ENCODE results near the gene PIK3CA. TPM values are rescaled to one million over a fixed set of nuclear protein-coding genes. Genes with fewer than 3 reads are reported as not detected.
"Not testable (repeated sequence)": the region's sequence is repeated elsewhere in the genome, so short reads cannot be mapped to it uniquely, and the experiment has no call there.

The PIK3CA gene
- total RNA-seq, 1 experiment from 2014 or later = 22.7 TPM

DNA sequence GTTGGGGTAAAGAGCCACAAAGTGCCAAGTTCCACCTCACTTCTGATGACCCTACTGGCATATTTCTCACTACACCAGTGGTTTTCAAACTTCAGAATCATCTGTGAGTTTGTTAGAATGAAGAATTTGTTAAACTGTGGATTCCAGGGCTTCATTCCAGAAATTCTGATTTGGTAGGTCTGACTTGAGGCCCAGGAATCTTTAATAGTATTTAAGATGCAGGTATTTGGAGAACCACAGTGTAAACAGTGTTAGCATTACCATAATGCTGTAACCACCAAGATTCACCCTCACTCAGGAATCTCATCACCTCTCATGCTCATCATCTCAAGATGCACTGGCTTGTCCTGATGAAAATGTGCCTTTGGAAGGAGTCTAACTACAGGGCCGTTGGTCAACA lies 96.7 kb downstream of the PIK3CA start:
- DNase-seq = no peak
- Histone ChIP-seq H3K9me3 (ENCODE audit: low read length) (no peaks in the 10 kb centered on the region), H4K20me1 (ENCODE audit: insufficient read depth, low read depth, low read length) (no peaks in the 10 kb centered on the region), H3K27me3 (ENCODE audit: low read length) (no peaks in the 10 kb centered on the region), H3K36me3 (ENCODE audit: insufficient read depth, low read length) (peaks cover 29% of the 10 kb centered on the region), H3K79me2 (ENCODE audit: low read length) (peaks cover 19% of the 10 kb centered on the region), H3K27ac (ENCODE audit: low read length) (no peak overlapping the region), H2AFZ (ENCODE audit: low read length) (no peak overlapping the region), H3K4me3 (ENCODE audit: low read length) (no peak overlapping the region), H3K4me2 (ENCODE audit: low read depth, low read length, poor library complexity, severe bottlenecking) (no peak overlapping the region), H3K9me2 (replicated peaks; ENCODE audit: insufficient read depth, low read length) (no peaks in the 10 kb centered on the region), H3K4me1 (ENCODE audit: low read length) (no peaks in the 10 kb centered on the region), H3K9ac (ENCODE audit: low read length) (no peak overlapping the region)

DNA sequence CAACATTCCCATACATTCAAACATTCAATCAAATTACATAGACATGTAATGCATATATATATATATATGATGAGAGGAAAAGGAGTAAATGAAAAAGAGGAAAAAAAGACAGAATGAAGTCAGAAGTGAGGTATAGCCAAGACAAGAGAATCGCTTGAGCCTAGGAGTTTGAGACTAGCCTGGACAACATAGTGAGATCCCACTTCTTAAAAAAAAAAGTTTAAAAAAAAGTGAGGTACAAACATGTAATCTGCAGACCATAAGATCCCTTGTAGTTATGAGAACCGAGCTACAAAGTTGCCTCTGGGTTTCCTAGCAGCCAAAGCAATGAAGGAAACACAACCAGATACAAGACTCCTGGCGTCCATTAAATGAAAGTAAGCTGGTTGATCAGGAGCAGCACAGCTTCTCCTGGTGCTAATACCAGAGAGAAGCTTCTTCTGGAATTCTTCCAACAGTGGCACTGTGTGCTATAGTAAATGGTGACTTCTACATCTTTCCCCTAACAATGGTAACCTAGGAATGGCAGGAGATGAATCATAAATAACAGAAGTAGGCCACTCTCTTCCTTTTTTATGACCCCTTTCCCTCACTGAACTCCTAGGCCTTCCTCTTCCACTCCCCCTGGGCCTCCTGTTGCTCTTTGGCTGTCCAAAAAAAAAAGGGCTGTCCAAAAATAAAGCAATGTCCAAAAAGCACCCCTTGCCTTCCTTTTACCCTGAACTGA lies 99.3 kb downstream of the PIK3CA start:
- H3K9me3 ChIP-seq (ENCODE audit: low read length) = no peaks in the 10 kb centered on the region
- H4K20me1 ChIP-seq (ENCODE audit: insufficient read depth, low read depth, low read length) = no peaks in the 10 kb centered on the region

GRCh38 chr3:179250803-179251476 lies 102.8 kb downstream of the PIK3CA start, which contains the start of gene KCNMB3:
KCNMB3 (minus strand) TSS chr3:179251114; CDS start chr3:179250990, 124 bp downstream.
- Histone ChIP-seq H3K9ac (ENCODE audit: low read length) (no peak within 1 kb of the TSS), H3K36me3 (ENCODE audit: insufficient read depth, low read length) (peaks cover 38% of the 10 kb centered on the region), H3K9me2 (replicated peaks; ENCODE audit: insufficient read depth, low read length) (no peaks in the 10 kb centered on the region), H2AFZ (ENCODE audit: low read length) (no peak within 1 kb of the TSS), H3K27me3 (ENCODE audit: low read length) (no peaks in the 10 kb centered on the region), H3K79me2 (ENCODE audit: low read length) (peaks cover 65% of the 10 kb centered on the region), H3K27ac (ENCODE audit: low read length) (no peak within 1 kb of the TSS), H3K4me1 (ENCODE audit: low read length) (peaks cover 7% of the 10 kb centered on the region), H3K9me3 (ENCODE audit: low read length) (no peaks in the 10 kb centered on the region), H4K20me1 (ENCODE audit: insufficient read depth, low read depth, low read length) (no peaks in the 10 kb centered on the region), H3K4me3 (ENCODE audit: low read length) (no peak within 1 kb of the TSS), H3K4me2 (ENCODE audit: low read depth, low read length, poor library complexity, severe bottlenecking) (no peak within 1 kb of the TSS)
- DNase-seq = no peak

More for the DNA sequence above, 99.3 kb downstream of the PIK3CA start:
- Histone ChIP-seq H3K36me3 (ENCODE audit: insufficient read depth, low read length) (peaks cover 44% of the 10 kb centered on the region), H3K9ac (ENCODE audit: low read length) (no peak overlapping the region), H2AFZ (ENCODE audit: low read length) (no peak overlapping the region), H3K27ac (ENCODE audit: low read length) (no peak overlapping the region), H3K9me2 (replicated peaks; ENCODE audit: insufficient read depth, low read length) (no peaks in the 10 kb centered on the region), H3K4me3 (ENCODE audit: low read length) (no peak overlapping the region), H3K4me2 (ENCODE audit: low read depth, low read length, poor library complexity, severe bottlenecking) (no peak overlapping the region), H3K27me3 (ENCODE audit: low read length) (no peaks in the 10 kb centered on the region), H3K79me2 (ENCODE audit: low read length) (peaks cover 34% of the 10 kb centered on the region), H3K4me1 (ENCODE audit: low read length) (no peaks in the 10 kb centered on the region)
- DNase-seq = no peak

GRCh38 chr3:179256813-179257212 lies 108.7 kb downstream of the PIK3CA start:
- Histone ChIP-seq H3K9ac (ENCODE audit: low read length) (peak overlapping the region; percentile 25; the same call in 1 of the 2 replicates), H3K9me2 (replicated peaks; ENCODE audit: insufficient read depth, low read length) (no peaks in the 10 kb centered on the region), H3K4me1 (ENCODE audit: low read length) (peaks cover 54% of the 10 kb centered on the region), H3K4me3 (ENCODE audit: low read length) (peak overlapping the region; percentile 93), H4K20me1 (ENCODE audit: insufficient read depth, low read depth, low read length) (no peaks in the 10 kb centered on the region), H3K27me3 (ENCODE audit: low read length) (no peaks in the 10 kb centered on the region), H2AFZ (ENCODE audit: low read length) (no peak overlapping the region), H3K79me2 (ENCODE audit: low read length) (peaks cover 91% of the 10 kb centered on the region), H3K27ac (ENCODE audit: low read length) (no peak overlapping the region), H3K9me3 (ENCODE audit: low read length) (no peaks in the 10 kb centered on the region), H3K4me2 (ENCODE audit: low read depth, low read length, poor library complexity, severe bottlenecking) (peak overlapping the region; percentile 85), H3K36me3 (ENCODE audit: insufficient read depth, low read length) (no peaks in the 10 kb centered on the region)
- DNase-seq = no peak

DNA sequence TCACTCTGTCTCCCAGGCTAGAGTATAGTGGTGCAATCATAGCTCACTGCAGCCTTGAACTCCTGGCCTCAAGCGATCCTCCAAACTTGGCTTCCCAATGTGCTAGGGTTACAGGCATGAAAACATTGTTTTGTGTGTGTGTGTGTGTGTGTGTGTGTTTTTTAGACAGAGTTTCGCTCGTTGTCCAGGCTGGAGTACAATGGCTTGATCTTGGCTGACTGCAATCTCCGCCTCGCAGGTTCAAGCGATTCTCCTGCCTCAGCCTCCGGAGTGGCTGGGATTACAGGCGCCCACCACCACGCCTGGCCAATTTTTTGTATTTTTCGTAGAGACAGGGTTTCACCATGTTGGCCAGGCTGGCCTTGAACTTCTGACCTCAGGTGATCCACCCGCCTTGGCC lies 109.6 kb downstream of the PIK3CA start:
- peaks cover 59% of the 10 kb centered on the region for H3K4me1 ChIP-seq (ENCODE audit: low read length)
- not testable (repeated sequence) for H3K27ac ChIP-seq (ENCODE audit: low read length); H3K9me3 ChIP-seq (ENCODE audit: low read length); DNase-seq; H3K36me3 ChIP-seq (ENCODE audit: insufficient read depth, low read length); H3K27me3 ChIP-seq (ENCODE audit: low read length); H3K9me2 ChIP-seq (replicated peaks; ENCODE audit: insufficient read depth, low read length); H4K20me1 ChIP-seq (ENCODE audit: insufficient read depth, low read depth, low read length); H2AFZ ChIP-seq (ENCODE audit: low read length)
- peak overlapping the region; percentile 21; the same call in 1 of the 2 replicates for H3K9ac ChIP-seq (ENCODE audit: low read length)
- peak overlapping the region; percentile 85 for H3K4me2 ChIP-seq (ENCODE audit: low read depth, low read length, poor library complexity, severe bottlenecking)
- H3K79me2 ChIP-seq (ENCODE audit: low read length) = peaks cover 82% of the 10 kb centered on the region
- H3K4me3 ChIP-seq (ENCODE audit: low read length) = peak overlapping the region; percentile 93

DNA sequence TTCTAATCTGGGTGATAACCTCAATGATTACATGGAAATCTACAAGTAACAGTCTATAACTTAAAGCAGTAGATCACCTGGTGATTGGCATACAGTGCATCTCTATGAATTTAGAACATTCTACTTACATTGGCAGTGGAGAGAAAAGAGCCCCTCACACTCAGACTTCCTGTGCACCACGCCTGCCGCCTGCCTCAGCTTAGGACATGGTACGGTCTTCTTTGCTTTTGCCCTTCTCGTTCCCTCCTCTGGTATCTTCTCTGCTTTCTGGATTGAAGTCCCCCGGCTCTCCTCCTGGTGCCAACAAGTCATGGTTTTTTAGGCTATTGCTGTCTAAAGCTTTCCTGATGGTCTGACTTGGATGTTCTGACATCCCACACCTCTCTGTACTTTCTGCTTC lies 110.7 kb downstream of the PIK3CA start:
- H3K27me3 ChIP-seq (ENCODE audit: low read length) = no peaks in the 10 kb centered on the region
- H3K9ac ChIP-seq (ENCODE audit: low read length) = peak overlapping the region; percentile 93
- peak overlapping the region; percentile 84 for H3K27ac ChIP-seq (ENCODE audit: low read length)
- H3K4me1 ChIP-seq (ENCODE audit: low read length) = peaks cover 59% of the 10 kb centered on the region
- H3K36me3 ChIP-seq (ENCODE audit: insufficient read depth, low read length) = no peaks in the 10 kb centered on the region
- no peaks in the 10 kb centered on the region for H4K20me1 ChIP-seq (ENCODE audit: insufficient read depth, low read depth, low read length)
- no peak overlapping the region for H2AFZ ChIP-seq (ENCODE audit: low read length)
- peak; percentile 57 for DNase-seq
- peak overlapping the region; percentile 85 for H3K4me2 ChIP-seq (ENCODE audit: low read depth, low read length, poor library complexity, severe bottlenecking)
- no peaks in the 10 kb centered on the region for H3K9me2 ChIP-seq (replicated peaks; ENCODE audit: insufficient read depth, low read length)
- peaks cover 73% of the 10 kb centered on the region for H3K79me2 ChIP-seq (ENCODE audit: low read length)
- peak overlapping the region; percentile 93 for H3K4me3 ChIP-seq (ENCODE audit: low read length)
- H3K9me3 ChIP-seq (ENCODE audit: low read length) = no peaks in the 10 kb centered on the region

GRCh38 chr3:179259959-179260756 lies 112.0 kb downstream of the PIK3CA start:
- H3K36me3 ChIP-seq (ENCODE audit: insufficient read depth, low read length); H4K20me1 ChIP-seq (ENCODE audit: insufficient read depth, low read depth, low read length); H3K27me3 ChIP-seq (ENCODE audit: low read length); DNase-seq; H3K9me2 ChIP-seq (replicated peaks; ENCODE audit: insufficient read depth, low read length); H3K9me3 ChIP-seq (ENCODE audit: low read length); H2AFZ ChIP-seq (ENCODE audit: low read length): not testable (repeated sequence)
- H3K9ac ChIP-seq (ENCODE audit: low read length) = peak overlapping the region; percentile 93
- peak overlapping the region; percentile 85 for H3K4me2 ChIP-seq (ENCODE audit: low read depth, low read length, poor library complexity, severe bottlenecking)
- H3K4me1 ChIP-seq (ENCODE audit: low read length) = peaks cover 67% of the 10 kb centered on the region
- peak overlapping the region; percentile 84 for H3K27ac ChIP-seq (ENCODE audit: low read length)
- peaks cover 61% of the 10 kb centered on the region for H3K79me2 ChIP-seq (ENCODE audit: low read length)
- H3K4me3 ChIP-seq (ENCODE audit: low read length) = peak overlapping the region; percentile 93

Data from Karpas-422 (cell line).